Loucy (cell line): ENCODE data around the gene SSX4.
"Not testable (repeated sequence)": the region's sequence is repeated elsewhere in the genome, so short reads cannot be mapped to it uniquely, and the experiment has no call there.

Source experiments
- H2AFZ ChIP-seq: fragments of 200-600 bp; sonication (generic); 2 replicates; pipeline ENCODE4 v1.6.0; 2016; ENCODE audit warnings: antibody characterized with exemption, mild to moderate bottlenecking, low read length, moderate library complexity
- H3F3A ChIP-seq: fragments of 200-600 bp; 2 replicates; pipeline ENCODE4 v1.6.0; 2016; ENCODE audit warnings: antibody characterized with exemption, low read depth, mild to moderate bottlenecking
- H3K27me3 ChIP-seq: fragments of 200-600 bp; sonication (generic); 2 replicates; pipeline ENCODE4 v1.6.1; 2014; ENCODE audit warnings: low read length, mild to moderate bottlenecking; ENCODE audit not compliant: insufficient read depth, poor library complexity, severe bottlenecking
- H3K36me3 ChIP-seq: fragments of 200-600 bp; sonication (generic); 2 replicates; pipeline ENCODE4 v1.6.1; 2016; ENCODE audit warnings: low read length; ENCODE audit not compliant: insufficient read depth
- H3K4me1 ChIP-seq: fragments of 200-600 bp; sonication (generic); 2 replicates; pipeline ENCODE4 v1.5.1; 2014; ENCODE audit warnings: low read length, mild to moderate bottlenecking; ENCODE audit not compliant: insufficient read depth, poor library complexity, severe bottlenecking
- H3K4me2 ChIP-seq: fragments of 200-600 bp; sonication (generic); 2 replicates; pipeline ENCODE4 v1.6.0; 2014; ENCODE audit warnings: antibody characterized with exemption, low read length, low read depth, mild to moderate bottlenecking; ENCODE audit not compliant: poor library complexity, severe bottlenecking
- H3K4me3 ChIP-seq: fragments of 200-600 bp; sonication (generic); 2 replicates; pipeline ENCODE4 v1.5.1; 2014; ENCODE audit warnings: low read length, mild to moderate bottlenecking, mixed read lengths; ENCODE audit not compliant: poor library complexity, severe bottlenecking
- H3K79me2 ChIP-seq: fragments of 200-600 bp; sonication (generic); 2 replicates; pipeline ENCODE4 v1.6.1; 2014; ENCODE audit warnings: low read length; ENCODE audit not compliant: insufficient read depth
- H3K9ac ChIP-seq: fragments of 200-600 bp; sonication (generic); 2 replicates; pipeline ENCODE4 v1.6.0; 2014; ENCODE audit warnings: mild to moderate bottlenecking, low read depth, low read length, moderate library complexity; ENCODE audit not compliant: poor library complexity, severe bottlenecking
- H3K9me2 ChIP-seq: fragments of 200-600 bp; sonication (generic); replicated peaks from 2 replicates; pipeline ENCODE4 v1.6.1; 2016; ENCODE audit warnings: low read depth, low read length, mixed read lengths
- H3K9me3 ChIP-seq: fragments of 200-600 bp; sonication (generic); 2 replicates; pipeline ENCODE4 v1.6.1; 2014; ENCODE audit warnings: mild to moderate bottlenecking, antibody characterized with exemption, low read length, low read depth; ENCODE audit not compliant: insufficient read depth
- H4K20me1 ChIP-seq: fragments of 200-600 bp; sonication (generic); 2 replicates; pipeline ENCODE4 v1.6.0; 2014; ENCODE audit warnings: antibody characterized with exemption, low read length, mild to moderate bottlenecking; ENCODE audit not compliant: insufficient read depth, poor library complexity, severe bottlenecking

SSX4 gene

GRCh38 chrX:48433713-48434112, 50.4 kb downstream of the SSX4 start:
- H3K36me3 ChIP-seq, H4K20me1 ChIP-seq, H3K9me2 ChIP-seq, H3K79me2 ChIP-seq, H3K4me1 ChIP-seq, H3K9ac ChIP-seq, H2AFZ ChIP-seq, H3K27me3 ChIP-seq, H3K9me3 ChIP-seq, H3F3A ChIP-seq, H3K4me2 ChIP-seq, H3K4me3 ChIP-seq: not testable (repeated sequence)
